GM19395 (cell line): ENCODE measurements around the gene FUNDC2.

ENCODE experiments used
- ATAC-seq: cut with Tn5 transposase; IDR thresholded peaks from one replicate; pipeline ENCODE4 v1.9.1; 2021; ENCODE audit warnings: mild to moderate bottlenecking, moderate library complexity; ENCODE audit not compliant: unreplicated experiment

FUNDC2 gene

DNA sequence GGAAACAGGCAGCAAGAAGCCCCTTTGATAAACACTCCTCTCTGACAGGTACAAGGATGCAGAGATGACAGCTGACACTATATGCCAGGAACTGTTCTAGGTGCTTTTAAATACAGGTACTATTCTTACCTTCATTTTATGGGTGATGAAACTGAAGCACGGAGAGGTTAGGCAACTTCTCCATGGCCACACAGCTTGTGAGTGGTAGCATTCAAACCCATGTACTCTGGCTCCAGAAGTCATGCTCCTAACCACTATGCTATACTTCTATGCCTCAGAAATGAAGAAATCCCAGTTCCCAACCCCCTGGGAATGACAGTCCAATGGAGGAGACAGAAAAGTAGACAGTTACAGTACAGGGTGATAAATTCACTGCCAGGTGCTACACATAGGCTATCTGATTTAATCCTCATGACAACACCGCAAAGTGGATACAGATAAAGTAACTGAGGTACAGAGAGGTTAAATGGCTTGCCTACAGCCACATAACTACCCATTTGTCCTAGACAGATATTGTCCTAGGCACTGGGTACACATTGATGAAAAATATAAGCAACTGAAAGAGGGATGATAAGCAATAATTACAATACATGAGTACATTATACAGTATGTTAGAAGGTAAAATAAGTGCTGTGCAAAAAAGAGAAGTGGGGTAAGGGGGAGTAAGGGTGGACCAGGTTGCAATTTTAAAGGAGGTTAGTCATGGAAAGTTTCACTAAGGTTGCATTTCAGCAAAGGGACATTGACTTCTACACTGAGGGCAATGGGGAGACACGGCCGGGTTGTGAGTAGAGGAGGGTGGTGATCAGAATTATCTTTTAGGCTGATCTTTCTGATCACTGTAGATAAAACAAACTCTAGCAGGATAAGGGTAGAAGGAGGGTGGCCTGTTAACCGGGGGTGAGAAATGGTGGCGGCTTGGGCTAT lies 2.5 kb upstream of the FUNDC2 start:
- no peak for ATAC-seq

DNA sequence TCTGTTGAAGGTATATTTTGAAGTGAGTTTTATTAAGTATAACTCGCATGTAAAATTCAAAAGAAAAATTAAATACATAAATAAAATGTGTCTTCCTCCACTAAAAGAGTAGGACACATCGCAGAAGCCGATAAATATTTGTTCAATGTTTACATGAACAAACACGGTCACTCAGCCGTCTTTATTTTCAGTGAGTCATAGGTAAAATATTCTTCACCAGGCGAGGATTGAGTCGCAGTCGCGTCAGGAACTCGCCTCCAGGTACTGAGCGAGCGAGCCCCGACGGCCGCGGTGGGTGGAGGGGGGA lies 271 bp upstream of the FUNDC2 start:
- no peak for ATAC-seq

DNA sequence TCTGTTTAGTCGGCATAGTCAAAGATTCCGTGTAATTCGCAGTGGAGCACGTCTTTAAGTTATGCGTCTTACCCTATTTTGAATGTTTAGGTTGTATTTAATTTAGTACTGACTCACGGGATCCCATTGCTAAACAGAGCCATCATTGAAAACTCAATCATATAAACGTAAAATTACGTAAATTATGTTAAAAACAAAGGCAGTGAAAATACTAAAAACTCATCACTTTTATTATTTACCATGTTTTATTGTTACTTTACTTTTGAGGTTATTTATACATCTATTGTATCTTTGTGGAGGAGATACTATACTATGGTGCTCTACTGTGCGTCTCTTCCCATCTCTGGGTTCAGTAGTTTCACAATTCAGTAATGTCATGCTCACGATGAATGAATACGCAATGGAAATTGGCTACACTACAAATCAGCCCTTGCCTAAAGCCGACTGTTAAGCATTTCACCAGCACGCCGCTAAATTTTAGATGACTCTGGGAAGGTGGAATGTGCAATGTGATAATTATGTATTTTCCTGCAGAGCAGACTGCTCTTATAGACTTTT lies 944 bp downstream of the FUNDC2 start:
- no peak for ATAC-seq

DNA sequence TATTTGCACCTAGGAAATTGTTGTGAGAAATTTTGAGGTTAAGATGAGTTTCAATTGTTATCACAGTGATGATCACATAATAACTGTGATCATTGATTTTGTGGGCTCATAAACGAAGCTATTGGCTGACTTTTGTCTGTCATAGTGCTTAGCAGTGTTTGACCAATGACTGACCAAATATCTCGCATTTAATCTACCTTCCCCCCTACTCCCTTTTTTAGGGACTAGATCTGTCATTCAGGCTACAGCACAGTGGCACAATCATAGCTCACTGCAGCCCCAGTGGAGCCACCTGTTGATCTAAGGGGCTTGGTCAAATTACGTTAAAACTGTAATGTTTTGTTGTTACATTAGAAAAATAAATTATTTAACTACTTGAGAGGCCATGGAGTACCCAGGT lies 1.5 kb downstream of the FUNDC2 start:
- ATAC-seq: no peak

DNA sequence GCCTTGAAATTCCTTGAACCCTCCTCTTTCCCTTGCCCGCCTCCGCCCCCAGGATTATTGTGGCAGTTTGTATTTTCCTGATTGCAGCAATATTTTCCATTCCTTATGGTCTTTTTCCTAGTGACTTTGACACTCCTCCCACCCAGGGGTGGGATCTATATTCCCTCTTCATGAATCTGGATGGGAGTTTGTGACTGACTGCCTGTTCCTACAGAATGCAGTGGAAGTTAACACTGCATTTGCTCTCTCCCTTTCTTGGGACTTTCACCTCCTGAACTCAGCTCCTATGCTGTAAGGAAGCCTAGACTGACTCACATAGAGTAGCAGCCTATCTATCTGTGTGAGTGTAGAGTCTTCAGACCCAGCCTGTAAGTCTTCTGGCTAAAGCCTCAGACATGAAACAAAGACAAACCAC lies 2.2 kb downstream of the FUNDC2 start:
- no peak for ATAC-seq

DNA sequence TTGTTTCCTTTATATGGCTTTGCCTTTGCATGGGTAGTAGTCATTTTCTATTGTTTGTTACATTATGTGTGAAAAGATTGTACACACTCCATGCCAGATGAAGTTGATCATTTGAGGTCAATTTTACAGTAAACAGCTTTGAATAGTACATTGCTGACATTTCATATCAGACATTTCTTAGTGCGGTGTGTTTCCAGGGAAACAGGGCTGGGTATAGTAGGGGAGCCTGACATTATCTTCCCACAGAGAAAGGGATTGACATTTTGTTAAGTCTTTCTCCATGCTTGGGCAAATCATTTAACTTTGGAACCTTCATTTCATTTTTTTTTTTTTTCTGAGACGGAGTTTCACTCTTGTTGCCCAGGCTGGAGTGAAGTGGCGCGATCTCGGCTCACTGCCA lies 5.0 kb downstream of the FUNDC2 start:
- ATAC-seq: no peak

DNA sequence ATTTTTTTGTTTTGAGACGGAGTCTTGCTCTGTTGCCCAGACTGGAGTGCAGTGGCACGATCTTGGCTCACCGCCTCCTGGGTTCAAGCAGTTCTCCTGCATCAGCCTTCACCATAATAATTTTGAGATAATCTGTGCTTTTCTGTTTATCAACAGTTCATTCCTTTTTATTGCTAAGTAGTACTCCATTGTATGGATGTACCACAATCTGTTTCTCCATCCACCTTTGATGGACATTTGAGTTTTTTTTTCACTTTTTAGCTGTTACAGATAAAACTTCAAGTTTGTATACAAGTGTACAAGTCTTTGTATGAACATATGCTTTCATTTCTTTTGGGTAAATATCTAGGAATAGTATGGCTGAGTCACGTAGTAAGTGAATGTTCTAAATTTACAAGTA lies 9.0 kb downstream of the FUNDC2 start:
- no peak for ATAC-seq

DNA sequence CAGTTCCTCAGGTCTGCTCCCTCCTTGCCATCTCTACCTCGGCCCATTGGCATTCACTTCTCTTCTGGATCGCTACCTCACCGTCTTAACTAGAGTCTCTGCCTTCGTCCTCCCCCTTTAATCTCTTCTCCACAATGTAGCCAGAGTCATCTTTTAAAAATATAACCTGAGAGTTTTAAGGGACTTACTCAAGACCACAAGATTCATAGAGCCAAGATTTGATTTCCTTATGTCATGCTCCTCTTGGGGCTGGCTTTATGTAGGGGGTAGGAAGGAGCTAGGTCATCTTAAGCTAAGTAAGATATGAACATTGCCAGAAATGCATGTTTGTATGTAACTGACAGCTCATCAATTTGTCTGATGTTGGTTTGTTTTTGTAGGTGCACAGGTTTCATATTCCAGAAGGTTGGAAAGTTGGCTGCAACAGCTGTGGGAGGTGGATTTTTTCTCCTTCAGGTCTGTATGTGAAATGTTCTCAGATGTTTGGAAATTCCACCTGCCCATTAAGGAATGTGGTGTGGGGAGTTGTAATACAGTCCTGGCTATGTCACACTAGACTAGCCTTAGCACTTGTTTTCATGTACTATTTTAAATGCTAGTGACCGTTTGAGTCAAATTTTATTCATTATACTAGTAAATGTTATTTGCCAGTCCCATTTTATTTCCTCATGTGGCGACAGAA lies 19.6 kb downstream of the FUNDC2 start:
- ATAC-seq: no peak

DNA sequence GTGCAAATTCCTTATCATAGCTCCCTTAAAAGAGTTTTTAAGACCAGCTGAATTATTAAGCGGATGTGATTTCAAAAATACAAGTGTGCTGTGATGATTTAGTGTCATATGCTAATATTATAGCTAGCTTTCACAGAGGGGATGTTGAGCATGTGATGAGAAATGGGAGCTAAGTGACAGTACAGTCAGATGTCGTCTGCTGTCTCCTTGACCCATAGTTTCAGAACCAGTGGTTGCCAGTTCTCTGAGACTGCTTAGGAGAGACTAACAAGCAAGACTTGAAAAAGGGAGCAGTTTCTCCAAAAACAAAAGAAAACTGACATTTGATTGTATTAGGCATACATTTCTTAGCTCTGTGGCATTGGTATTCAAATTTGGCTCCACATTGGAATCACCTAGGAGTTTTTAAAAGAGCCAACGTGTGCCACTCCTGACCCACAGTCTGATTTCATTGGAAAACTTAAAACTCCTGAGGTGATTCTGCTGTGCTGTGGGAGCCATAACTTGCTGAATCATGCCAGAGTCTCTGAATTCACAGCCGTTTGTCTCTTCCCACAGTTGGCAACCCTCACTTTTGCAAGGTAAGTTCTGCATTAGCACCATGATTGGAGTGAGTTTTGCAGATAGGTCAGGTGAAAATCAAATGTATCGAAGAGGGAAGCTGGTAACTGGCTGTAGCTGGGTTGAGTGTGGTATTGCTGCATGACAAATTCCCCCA lies 20.3 kb downstream of the FUNDC2 start:
- ATAC-seq: no peak

DNA sequence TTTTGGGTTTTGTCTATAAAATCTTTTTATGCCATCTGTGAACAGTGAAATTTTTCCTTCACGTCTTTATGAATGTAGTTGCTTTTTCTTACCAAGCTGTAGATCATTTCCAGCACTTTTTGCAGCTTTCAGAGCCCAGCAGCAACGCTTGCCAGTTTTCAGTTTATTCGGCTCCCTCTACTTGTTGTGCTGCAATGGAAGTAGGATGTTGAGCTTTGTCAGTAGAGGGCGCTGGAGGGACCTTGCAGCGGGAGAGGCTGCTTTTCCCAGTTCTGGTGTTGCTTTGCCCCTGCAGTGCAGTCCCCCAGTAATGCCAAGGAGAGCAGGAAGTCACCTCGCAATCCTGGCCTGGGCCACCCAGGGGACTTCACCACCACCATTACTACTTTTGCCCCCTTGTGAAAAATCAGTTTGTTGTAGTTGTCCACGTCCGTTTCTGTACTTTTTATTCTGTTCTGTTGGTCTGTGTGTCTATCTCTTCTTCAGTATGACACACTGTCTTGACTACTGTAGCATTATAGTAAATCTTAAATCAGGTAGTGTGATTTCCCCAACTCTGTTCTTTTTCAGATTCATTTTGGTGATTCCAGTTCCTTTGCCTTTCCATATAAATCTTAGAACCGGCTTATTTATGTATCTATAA lies 22.5 kb downstream of the FUNDC2 start:
- ATAC-seq: no peak

DNA sequence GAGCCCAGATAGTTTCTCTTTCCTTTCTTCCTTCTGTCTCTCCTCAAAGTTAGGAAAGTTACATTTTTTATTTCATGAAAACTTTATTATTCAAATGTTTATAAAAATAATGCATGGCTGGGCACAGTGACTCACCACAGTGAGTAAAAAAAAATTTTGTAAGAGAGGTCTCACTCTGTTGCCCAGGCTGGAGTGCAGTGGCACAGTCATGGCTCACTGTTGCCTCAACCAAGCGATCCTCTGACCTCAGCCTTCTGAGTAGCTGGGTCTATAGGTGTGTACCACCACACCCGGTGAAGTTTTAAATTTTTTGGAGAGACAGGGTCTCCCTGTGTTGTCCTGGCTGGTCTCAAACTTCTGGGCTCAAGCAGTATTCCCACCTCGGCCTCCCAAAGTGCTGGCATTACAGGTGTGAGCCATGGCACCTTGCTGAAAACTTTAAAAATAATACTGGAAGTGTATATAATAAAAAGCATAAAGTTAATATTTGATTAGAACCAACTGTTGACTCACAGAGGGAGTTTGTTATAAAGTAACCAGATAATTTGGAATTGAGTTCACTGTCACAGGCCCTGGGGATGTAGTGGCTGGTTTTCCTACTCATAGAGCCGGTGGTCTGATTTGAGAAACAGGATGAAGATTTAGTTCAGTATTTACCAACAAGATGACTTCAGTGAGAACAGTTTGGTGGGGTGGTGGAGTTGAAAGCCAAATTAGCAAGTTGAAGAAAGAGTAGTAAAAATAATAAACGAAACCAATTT lies 26.3 kb downstream of the FUNDC2 start:
- no peak for ATAC-seq

DNA sequence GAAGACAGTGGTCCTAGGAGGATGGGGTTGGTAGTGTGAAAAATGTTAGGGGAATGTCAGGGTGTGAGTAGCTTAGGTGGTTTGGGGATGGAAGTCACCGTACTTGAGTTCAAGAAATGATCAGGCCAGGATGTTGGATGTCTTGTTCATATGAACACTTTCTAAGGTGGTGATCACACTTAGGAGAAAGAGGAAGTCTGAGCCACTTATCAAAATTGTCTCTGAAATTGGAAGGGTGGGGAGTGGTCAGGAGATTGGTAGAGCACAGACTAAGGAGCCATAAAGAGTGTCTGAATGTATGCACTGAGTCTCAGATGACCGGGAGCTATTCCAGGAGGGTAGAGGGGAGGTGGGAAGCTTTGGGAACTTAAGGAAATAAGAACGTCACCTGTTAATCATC lies 27.0 kb downstream of the FUNDC2 start:
- ATAC-seq: no peak

DNA sequence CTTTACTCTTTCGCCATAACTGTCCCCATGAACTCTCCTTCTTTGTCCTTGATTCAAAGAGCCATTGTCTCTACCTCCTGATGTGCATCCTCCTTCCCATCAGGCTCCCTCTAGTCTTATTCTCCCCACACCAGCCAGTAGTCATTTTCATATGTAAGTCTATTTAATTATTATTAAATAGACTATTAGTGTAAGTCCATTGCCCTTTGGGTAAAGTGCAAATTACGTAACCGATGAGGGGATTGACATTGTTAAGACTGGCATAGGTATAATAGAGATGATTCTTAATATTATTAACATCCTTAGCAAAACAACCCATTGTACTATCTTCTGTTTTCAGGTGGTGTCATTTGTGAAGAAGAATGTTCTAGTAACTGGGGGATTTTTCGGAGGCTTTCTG lies 27.6 kb downstream of the FUNDC2 start:
- ATAC-seq: no peak

DNA sequence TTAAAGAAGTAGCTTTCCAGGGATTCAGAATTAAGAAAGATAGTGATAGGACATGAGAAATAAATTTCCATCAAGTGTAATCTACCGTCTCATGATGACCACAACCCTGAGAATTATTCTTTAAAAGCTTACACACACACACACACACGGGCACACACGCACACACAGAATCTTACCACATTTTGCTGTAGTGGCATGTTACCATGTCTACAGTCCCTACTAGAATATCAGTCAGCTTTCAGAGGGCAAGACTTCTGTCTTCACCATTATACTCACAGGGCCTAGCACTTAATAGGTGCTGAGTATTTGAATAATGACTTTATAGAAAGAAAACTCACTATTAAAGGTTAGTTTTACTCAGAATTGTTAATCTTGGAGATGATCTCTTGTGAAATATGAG lies 28.9 kb downstream of the FUNDC2 start:
- ATAC-seq: no peak

DNA sequence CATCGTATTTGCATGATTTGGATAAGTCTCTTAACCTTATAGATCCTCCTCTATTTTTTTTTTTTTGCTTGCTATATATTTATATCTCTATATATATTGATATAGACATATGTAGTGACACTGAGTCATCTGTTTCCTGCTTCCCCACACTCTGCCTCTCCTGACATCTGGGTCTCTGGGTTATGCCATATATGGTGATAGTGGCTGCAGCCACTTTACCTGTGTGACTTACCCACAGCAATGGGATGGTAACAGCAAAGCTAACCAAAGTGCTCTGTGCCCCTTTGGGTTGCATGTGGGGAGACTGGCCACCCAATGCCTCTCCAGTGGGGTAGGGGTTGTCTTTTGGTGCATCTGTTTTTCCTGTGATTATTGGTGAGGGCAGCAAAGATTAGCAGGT lies 29.8 kb downstream of the FUNDC2 start:
- ATAC-seq: no peak

DNA sequence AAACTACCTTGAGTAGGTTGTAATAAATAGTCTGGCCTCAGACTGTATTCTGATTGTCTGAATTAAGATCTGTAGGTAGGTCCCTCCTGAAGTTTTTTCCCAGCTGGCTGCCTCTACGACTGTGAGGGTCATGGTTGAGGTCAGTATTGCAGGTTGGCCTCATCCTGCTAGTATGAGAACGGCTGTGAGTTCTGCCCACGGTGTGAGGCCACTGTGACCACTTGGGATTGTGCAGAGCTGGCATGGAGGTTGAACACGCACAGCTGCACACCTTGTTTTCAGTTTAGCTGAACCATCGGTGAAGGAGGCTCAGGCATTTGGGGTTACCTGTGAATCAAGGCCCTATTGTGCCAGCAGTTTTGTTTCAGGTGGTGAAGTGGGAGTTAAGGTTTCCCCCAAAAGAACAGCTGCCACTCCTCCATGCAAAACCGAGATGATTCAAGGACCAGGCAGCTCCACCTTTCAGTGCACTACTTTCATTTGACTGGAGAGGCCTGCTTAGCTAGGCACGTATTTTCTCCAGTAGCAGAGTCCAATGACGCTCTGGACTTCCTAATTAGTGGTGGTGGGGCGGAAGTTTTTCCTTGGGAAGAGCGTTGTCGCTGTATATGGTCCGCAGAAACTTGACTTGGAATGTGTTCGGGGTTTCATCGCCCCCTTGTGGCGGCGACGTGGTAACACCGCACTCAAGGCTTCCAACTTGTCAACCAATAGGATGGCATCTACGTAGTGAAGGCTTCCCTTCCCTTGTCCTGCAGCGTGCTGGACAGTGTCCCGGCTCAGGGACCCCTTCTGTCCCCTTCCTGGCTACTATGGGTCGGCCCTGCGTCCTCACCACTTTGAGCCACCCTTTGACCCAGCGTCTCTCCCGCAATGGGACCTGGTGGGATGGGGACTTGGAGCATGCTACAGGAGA lies 30.5 kb downstream of the FUNDC2 start:
- ATAC-seq: peak; percentile 88

DNA sequence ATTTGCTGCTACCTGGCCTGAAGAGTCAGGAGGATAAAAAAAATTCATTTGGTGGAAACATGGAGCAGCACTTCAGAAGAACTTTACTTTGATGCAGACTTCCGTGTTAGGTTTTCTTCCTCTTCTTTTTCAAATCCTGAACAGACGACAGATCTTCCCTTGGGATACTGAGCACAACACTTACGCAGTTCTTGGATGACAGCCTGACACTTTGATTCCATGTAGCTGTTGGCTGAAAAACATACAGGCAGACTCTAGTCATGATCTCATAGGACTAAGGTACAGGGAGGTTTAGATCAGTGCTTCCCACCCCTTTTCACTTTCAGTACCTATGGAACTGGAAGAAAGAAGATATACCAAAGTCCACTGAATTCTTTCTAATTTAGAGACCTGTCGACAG lies 35.1 kb downstream of the FUNDC2 start:
- ATAC-seq: no peak

DNA sequence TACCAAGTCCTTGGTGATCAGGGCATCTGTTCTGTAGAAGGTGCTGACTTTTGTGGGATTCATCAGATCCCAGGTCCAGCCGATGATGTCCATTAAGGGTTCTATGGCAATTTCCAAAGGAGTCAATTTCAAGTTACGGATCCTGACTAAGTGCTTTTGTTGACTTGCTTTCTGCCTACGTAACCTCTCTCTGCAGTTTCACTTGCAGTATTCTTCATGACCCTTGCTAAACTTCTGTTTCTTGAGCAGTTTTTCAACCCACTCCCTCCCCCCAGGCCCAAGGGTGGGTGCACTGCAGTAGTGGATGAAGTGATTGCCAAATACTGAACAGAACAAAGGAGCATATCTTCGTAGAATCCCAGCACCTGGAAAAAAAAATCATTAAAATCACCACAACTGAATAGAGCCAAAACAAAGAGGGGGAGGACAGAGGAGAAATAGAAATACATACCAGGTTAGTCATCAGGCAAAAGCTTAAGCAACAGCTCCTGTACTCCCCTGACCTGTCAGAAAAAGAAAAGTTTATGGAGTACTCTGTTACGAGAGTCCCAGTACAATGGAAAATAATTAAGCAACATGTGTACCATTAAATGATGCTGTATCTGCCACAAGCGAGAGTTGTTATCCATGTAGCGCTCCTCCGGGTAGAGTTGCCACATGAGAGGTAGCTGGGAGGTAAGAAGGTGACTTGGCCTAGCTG lies 38.5 kb downstream of the FUNDC2 start:
- no peak for ATAC-seq

DNA sequence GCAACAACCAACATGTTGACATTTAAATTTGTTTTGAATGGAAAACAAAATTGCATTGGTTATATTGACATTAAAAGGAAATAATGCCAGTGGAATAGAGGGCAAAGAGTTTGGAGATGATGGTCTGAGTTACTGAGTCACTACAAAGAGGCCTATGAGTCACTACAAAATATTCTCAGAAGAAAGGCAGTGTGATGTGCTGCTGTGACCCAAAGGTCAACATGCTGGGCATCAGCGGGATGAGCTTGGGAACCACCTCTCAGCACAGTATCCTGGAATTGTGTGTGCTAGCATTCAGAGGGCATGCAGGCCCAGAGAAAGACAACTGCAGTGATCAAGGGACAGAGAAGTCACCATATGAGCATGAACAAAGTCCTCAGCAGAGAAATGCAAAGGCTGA lies 41.5 kb downstream of the FUNDC2 start:
- ATAC-seq: no peak
